ENCODE results near the gene TBXAS1. TPM values are rescaled to one million over a fixed set of nuclear protein-coding genes. Genes with fewer than 3 reads are reported as not detected.

Gene TBXAS1
- total and polyA plus RNA-seq, 2 of the 8 experiments (the other 6 are each of a cell fraction or from before 2014, with no cell fraction given): 0.86 to 2.1 TPM

DNA sequence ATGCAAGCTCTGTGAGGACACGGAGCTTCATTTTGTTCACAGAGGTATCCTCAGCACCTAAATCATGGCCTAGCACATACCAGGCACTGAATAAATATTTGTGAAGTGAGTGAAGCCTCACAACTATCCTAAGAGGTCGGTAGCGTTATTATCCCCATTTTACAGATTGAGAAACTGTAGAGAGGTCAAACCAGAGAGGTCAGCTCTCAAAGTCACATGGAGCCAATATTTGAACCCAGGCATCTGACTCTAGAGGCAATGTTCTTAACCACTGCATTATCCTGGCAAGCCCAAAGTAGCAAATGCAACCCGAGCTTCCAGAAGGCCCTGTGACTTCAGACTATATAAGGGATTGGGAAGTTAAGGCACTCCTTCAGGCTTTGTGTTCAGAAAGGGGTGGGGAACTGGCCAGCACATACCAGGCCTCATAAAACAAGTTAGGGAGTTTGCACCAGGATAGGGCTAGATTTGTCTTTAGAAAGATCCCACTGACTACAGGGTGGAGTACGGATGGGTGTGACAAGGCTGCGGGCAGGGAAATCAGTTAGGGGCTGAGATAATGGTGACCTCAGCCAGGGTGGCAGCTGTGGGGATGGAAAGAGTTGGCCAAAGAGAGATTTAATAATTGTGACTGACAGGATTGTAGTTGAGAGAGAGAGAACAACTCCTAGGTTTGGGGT, 101.4 kb downstream of the TBXAS1 start (continued):
- no peak for TF ChIP-seq ATF3 (IDR thresholded peaks at IDR 0.05; ENCODE audit: insufficient read depth, low read depth, low read length)
- no peak for TF ChIP-seq POLR2AphosphoS5 (IDR thresholded peaks at IDR 0.05; ENCODE audit: low read depth, low read length)
- TF ChIP-seq TCF12 (IDR thresholded peaks at IDR 0.05; ENCODE audit: low read depth, low read length): no peak
- no peak for TF ChIP-seq RFX5 (IDR thresholded peaks at IDR 0.05; ENCODE audit: borderline replicate concordance, low read depth, low read length)
- TF ChIP-seq RAD21 (IDR thresholded peaks at IDR 0.05 in 1 of 2, conservative IDR thresholded peaks at IDR 0.05 in 1 of 2; ENCODE audit: low read depth in 2 of 2, low read length in 2 of 2): no peak
- no peak for TF ChIP-seq MAFK (IDR thresholded peaks at IDR 0.05; ENCODE audit: low read depth, low read length)
- TF ChIP-seq, protein P1, sequence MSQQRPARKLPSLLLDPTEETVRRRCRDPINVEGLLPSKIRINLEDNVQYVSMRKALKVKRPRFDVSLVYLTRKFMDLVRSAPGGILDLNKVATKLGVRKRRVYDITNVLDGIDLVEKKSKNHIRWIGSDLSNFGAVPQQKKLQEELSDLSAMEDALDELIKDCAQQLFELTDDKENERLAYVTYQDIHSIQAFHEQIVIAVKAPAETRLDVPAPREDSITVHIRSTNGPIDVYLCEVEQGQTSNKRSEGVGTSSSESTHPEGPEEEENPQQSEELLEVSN (IDR thresholded peaks at IDR 0.05): no peak

Data from H1 (cell line).